ENCODE measurements around the gene NFATC2. TPM values are rescaled to one million over a fixed set of nuclear protein-coding genes. Genes with fewer than 3 reads are reported as not detected.

The NFATC2 gene
- total RNA-seq, 1 donor from 2014 or later, result 4.8 TPM

DNA sequence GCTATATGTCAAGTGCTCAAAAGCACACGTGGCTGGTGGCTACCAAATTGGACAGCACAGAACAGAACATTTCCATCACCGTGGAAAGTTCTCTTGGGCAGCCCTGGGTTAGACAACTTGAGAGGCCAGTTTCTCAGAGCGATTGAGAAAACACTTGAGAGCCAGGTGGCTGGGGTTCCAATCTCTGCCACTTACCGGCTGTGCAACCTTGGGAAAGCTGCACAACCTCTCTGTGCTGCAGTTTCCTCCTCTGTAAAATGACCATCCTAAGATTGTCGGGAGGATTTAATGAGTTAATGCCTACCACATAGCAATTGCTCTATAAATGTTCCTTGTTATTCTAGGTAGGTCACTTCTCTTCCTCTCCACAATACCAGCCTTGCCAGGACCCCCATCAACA is 25.1 kb upstream of the NFATC2 start:
- Mint-ChIP-seq H3K27me3 (peaks cover 54% of the 10 kb centered on the region), H3K4me3 (no peak overlapping the region), H3K9me3 (no peaks in the 10 kb centered on the region), H3K27ac (no peak overlapping the region), H3K4me1 (ENCODE audit: unreplicated experiment) (peaks cover 13% of the 10 kb centered on the region), H3K36me3 (no peaks in the 10 kb centered on the region)
- TF ChIP-seq, protein P1, sequence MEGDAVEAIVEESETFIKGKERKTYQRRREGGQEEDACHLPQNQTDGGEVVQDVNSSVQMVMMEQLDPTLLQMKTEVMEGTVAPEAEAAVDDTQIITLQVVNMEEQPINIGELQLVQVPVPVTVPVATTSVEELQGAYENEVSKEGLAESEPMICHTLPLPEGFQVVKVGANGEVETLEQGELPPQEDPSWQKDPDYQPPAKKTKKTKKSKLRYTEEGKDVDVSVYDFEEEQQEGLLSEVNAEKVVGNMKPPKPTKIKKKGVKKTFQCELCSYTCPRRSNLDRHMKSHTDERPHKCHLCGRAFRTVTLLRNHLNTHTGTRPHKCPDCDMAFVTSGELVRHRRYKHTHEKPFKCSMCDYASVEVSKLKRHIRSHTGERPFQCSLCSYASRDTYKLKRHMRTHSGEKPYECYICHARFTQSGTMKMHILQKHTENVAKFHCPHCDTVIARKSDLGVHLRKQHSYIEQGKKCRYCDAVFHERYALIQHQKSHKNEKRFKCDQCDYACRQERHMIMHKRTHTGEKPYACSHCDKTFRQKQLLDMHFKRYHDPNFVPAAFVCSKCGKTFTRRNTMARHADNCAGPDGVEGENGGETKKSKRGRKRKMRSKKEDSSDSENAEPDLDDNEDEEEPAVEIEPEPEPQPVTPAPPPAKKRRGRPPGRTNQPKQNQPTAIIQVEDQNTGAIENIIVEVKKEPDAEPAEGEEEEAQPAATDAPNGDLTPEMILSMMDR (conservative IDR thresholded peaks at IDR 0.05), result no peak
- no peak for DNase-seq (ENCODE audit: extremely low spot score, unreplicated experiment)

- H3K36me3 Mint-ChIP-seq, result no peaks in the 10 kb centered on the region
- H3K9me3 Mint-ChIP-seq, result no peaks in the 10 kb centered on the region
- no peak overlapping the region for H3K27ac Mint-ChIP-seq
- peaks cover 61% of the 10 kb centered on the region for H3K27me3 Mint-ChIP-seq
- no peak for DNase-seq (ENCODE audit: extremely low spot score, unreplicated experiment)
- peaks cover 16% of the 10 kb centered on the region for H3K4me1 Mint-ChIP-seq (ENCODE audit: unreplicated experiment)
- TF ChIP-seq, protein P1 (conservative IDR thresholded peaks at IDR 0.05), result no peak
- H3K4me3 Mint-ChIP-seq, result no peak overlapping the region
Measured at GRCh38 chr20:51566594-51566993, 24.1 kb upstream of the NFATC2 start.

DNA sequence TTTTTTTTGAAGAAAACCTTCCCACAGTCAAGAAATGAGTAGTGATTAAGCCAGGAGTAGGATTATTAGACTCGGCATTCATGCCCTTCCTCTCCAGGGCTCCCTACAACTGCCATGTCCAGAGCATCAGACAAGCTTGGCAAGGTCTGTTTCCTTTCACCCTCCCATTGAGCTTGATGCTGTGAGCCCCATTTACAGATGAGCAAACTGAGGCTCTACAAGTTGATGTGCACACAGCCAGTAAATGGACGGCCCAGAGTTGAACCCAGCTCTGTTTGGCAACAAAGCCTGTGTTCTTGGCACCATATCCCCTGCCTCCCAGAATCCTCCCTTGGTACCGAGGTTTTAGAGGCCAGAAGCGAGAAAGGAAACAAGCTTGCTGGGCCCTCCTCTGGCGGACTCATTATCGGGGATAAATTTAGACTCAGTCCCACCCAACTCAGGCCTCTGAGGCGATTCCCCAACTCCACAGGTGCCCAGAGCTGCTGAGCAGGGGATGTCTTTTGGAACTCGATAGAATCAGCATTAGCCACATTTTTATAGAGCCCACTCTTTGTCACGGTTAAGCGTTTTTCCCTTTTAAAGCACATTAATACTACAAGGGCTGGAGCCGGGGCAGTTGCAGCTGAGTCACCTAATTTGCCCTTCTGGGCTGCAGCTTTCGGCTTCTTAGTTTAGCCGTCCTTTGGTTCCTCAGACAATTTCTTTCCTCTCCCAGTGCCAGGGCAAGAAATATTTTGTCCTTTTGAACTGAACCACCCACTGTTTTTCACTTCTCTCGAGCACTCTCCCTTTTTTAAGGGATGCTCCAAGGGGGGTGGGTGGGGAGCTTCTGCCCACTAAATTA is 23.0 kb upstream of the NFATC2 start:
- no peak overlapping the region for H3K4me3 Mint-ChIP-seq
- TF ChIP-seq, protein P1 (conservative IDR thresholded peaks at IDR 0.05), result no peak
- no peak for DNase-seq (ENCODE audit: extremely low spot score, unreplicated experiment)
- no peaks in the 10 kb centered on the region for H3K36me3 Mint-ChIP-seq
- no peaks in the 10 kb centered on the region for H3K9me3 Mint-ChIP-seq
- H3K27ac Mint-ChIP-seq, result no peak overlapping the region
- peaks cover 67% of the 10 kb centered on the region for H3K27me3 Mint-ChIP-seq
- peaks cover 24% of the 10 kb centered on the region for H3K4me1 Mint-ChIP-seq (ENCODE audit: unreplicated experiment)

- TF ChIP-seq, protein P1 (conservative IDR thresholded peaks at IDR 0.05), result peak; percentile 47
- Mint-ChIP-seq H3K9me3 (no peaks in the 10 kb centered on the region), H3K4me3 (peak overlapping the region; percentile 84), H3K27ac (peak overlapping the region; percentile 50), H3K4me1 (ENCODE audit: unreplicated experiment) (peaks cover 29% of the 10 kb centered on the region), H3K27me3 (peaks cover 70% of the 10 kb centered on the region), H3K36me3 (no peaks in the 10 kb centered on the region)
- no peak for DNase-seq (ENCODE audit: extremely low spot score, unreplicated experiment)
Measured at GRCh38 chr20:51563486-51564332, 21.2 kb upstream of the NFATC2 start.

DNA sequence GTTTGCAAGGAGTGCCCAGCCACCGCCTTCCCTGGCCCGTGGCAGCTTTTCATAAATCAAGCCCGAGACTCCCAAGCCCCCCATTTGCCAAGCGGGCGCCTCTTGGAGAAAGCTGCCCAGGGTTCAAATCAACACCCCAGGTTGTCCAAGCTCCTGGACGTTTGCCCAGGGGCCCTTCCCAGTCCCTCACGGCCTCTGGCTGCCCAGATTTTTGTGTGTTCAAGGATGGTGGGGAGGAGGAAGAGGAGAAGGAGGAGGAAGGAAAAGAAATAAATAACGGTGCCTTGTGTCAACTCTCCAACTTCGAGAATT is 20.6 kb upstream of the NFATC2 start:
- DNase-seq (ENCODE audit: extremely low spot score, unreplicated experiment), result no peak
- no peaks in the 10 kb centered on the region for H3K36me3 Mint-ChIP-seq
- peaks cover 29% of the 10 kb centered on the region for H3K4me1 Mint-ChIP-seq (ENCODE audit: unreplicated experiment)
- TF ChIP-seq, protein P1 (conservative IDR thresholded peaks at IDR 0.05), result no peak
- H3K27me3 Mint-ChIP-seq, result peaks cover 64% of the 10 kb centered on the region
- peak overlapping the region; percentile 50 for H3K27ac Mint-ChIP-seq
- no peaks in the 10 kb centered on the region for H3K9me3 Mint-ChIP-seq
- peak overlapping the region; percentile 84 for H3K4me3 Mint-ChIP-seq
